Natural killer cell (primary cell): ENCODE data around the gene INPPL1. TPM values are rescaled to one million over a fixed set of nuclear protein-coding genes. Genes with fewer than 3 reads are reported as not detected.

ENCODE experiments used
- total RNA-seq, 4 donors: library from RNA; stranded (reverse); fragments of 120-200 nt in 1 of 4; gene quantifications; one replicate each; pipeline versions ENCODE4 v1.2.3 to v1.2.4, GENCODE V29; 2013 to 2022

Gene INPPL1
- total RNA-seq, 3 donors from 2014 or later (not counting 1 experiment from before 2014, with no cell fraction given) = 193 to 207 (median 195) TPM

Other genes with a start within 250 kb of the INPPL1 start
- gene IL18BP, start 225.9 kb upstream of the INPPL1 start, total RNA-seq = 10 to 100 TPM; 23.1 to 35.5 (median 27.2) TPM
- gene NUMA1, start 144.2 kb upstream of the INPPL1 start, total RNA-seq = 100 to 1,000 TPM; 261 to 290 (median 262) TPM
- 1 to 10 TPM; 2.0 to 3.1 (median 2.5) TPM for gene LRRC51, start 143.9 kb upstream of the INPPL1 start, total RNA-seq
- 10 to 100 TPM; 55.5 to 62.9 (median 56.2) TPM for gene LAMTOR1, start 121.5 kb upstream of the INPPL1 start, total RNA-seq
- not detected for gene TOMT, start 118.8 kb upstream of the INPPL1 start, total RNA-seq
- gene ANAPC15, start 112.1 kb upstream of the INPPL1 start, total RNA-seq = 10 to 100 TPM; 22.0 to 38.3 (median 29.7) TPM
- 1 to 10 TPM in 1 of 3 donors, not detected in 2; 1.1 TPM for gene FOLR3, start 89.0 kb upstream of the INPPL1 start, total RNA-seq
- gene FOLR1, start 32.6 kb upstream of the INPPL1 start, total RNA-seq = not detected
- not detected for gene FOLR2, start 8.0 kb upstream of the INPPL1 start, total RNA-seq
- gene PHOX2A, start 19.4 kb downstream of the INPPL1 start, total RNA-seq = not detected
- 10 to 100 TPM; 11.8 to 17.0 (median 14.1) TPM for gene CLPB, start 209.8 kb downstream of the INPPL1 start, total RNA-seq